Neural progenitor cell (in vitro differentiated cells): ENCODE data around the gene BSND.

Experiments used
- EZH2 ChIP-seq: fragments of 200-600 bp; sonication (generic); IDR thresholded peaks from 2 replicates; pipeline ENCODE4 v1.6.1; 2017; ENCODE audit warnings: antibody characterized with exemption, mild to moderate bottlenecking, moderate library complexity
- TF ChIP-seq, protein P1 (sequence below): fragments of 200-600 bp; sonication (generic); IDR thresholded peaks from 2 replicates; pipeline ENCODE4 v1.5.1; 2017; ENCODE audit warnings: antibody characterized with exemption, mild to moderate bottlenecking

GRCh38 chr1:55018395-55018794 is 19.7 kb downstream of the BSND start:
- TF ChIP-seq, protein P1, sequence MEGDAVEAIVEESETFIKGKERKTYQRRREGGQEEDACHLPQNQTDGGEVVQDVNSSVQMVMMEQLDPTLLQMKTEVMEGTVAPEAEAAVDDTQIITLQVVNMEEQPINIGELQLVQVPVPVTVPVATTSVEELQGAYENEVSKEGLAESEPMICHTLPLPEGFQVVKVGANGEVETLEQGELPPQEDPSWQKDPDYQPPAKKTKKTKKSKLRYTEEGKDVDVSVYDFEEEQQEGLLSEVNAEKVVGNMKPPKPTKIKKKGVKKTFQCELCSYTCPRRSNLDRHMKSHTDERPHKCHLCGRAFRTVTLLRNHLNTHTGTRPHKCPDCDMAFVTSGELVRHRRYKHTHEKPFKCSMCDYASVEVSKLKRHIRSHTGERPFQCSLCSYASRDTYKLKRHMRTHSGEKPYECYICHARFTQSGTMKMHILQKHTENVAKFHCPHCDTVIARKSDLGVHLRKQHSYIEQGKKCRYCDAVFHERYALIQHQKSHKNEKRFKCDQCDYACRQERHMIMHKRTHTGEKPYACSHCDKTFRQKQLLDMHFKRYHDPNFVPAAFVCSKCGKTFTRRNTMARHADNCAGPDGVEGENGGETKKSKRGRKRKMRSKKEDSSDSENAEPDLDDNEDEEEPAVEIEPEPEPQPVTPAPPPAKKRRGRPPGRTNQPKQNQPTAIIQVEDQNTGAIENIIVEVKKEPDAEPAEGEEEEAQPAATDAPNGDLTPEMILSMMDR = no peak
- no peak for TF ChIP-seq EZH2
